Mucosa of descending colon (tissue), 3 donors: ENCODE results near the gene CEP250. TPM values are rescaled to one million over a fixed set of nuclear protein-coding genes. Genes with fewer than 3 reads are reported as not detected.
"Not testable (repeated sequence)": the region's sequence is repeated elsewhere in the genome, so short reads cannot be mapped to it uniquely, and the experiment has no call there.

Source experiments
- ATAC-seq: fragments of 200-7000 bp; cut with Tn5 transposase; one replicate; pipeline ENCODE4 v1.9.1; 2020; ENCODE audit warnings: mild to moderate bottlenecking, moderate library complexity
- DNase-seq, 3 donors: peaks; one replicate each; pipeline ENCODE4 v3.0.0-alpha.2; 2020
- H3K36me3 ChIP-seq: fragments of 200-600 bp; one replicate; pipeline ENCODE4 v1.8.0; 2021; ENCODE audit warnings: low read depth, mild to moderate bottlenecking
- H3K4me1 ChIP-seq: fragments of 200-600 bp; one replicate; pipeline ENCODE4 v1.8.0; 2021; ENCODE audit warnings: low read depth, mild to moderate bottlenecking
- H3K4me3 ChIP-seq: fragments of 200-600 bp; one replicate; pipeline ENCODE4 v1.8.0; 2021; ENCODE audit warnings: mild to moderate bottlenecking
- H3K9me3 ChIP-seq: fragments of 200-600 bp; one replicate; pipeline ENCODE4 v1.8.0; 2021; ENCODE audit warnings: mild to moderate bottlenecking
- CTCF ChIP-seq: fragments of 200-600 bp; IDR thresholded peaks from one replicate; pipeline ENCODE4 v1.8.0; 2022; ENCODE audit warnings: antibody characterized with exemption, mild to moderate bottlenecking
- intact Hi-C, 2 donors: fragments of 100-400 bp; cut with DNase I in 1 of 2; cut with micrococcal nuclease in 1 of 2; formaldehyde crosslinking; loops; one replicate each; pipeline versions ENCODE4 v1.11.0 to v1.11.1; 2022; cut with DNase I, micrococcal nuclease
- total RNA-seq, 3 donors: library from RNA; stranded (reverse); fragmentation: NEBNext Ultra II Directional in 2 of 3; extraction: Animal tissue kit (Norgen Biotek cat#: 25700) in 2 of 3; gene quantifications; one replicate each; pipeline versions ENCODE4 v1.2.1 to v1.2.4, GENCODE V29; 2021 to 2023
- donor health status: DM: no; HTN: no; CAD: no; lungs with moderate emphysema.
- donor health status: DM: no; HTN: no; CAD: no.
- donor health status: DM: no; HTN: yes; CAD: no.

CEP250 gene
- total RNA-seq, 3 donors from 2014 or later, result 18.1 to 37.8 (median 27.3) TPM

- ATAC-seq (no peak), DNase-seq (no peak)
- no peaks in the 10 kb centered on the region for H3K36me3 ChIP-seq
- H3K9me3 ChIP-seq, result no peaks in the 10 kb centered on the region
- no peak overlapping the region for H3K4me3 ChIP-seq
- no peak for TF ChIP-seq CTCF
- no peaks in the 10 kb centered on the region for H3K4me1 ChIP-seq
- intact Hi-C loops, result no loop called here
These were observed 59.1 kb downstream of the CEP250 start for GRCh38 chr20:35514371-35514932.

- intact Hi-C loops, result no loop called here
- no peaks in the 10 kb centered on the region for H3K36me3 ChIP-seq
- H3K9me3 ChIP-seq, result no peaks in the 10 kb centered on the region
- DNase-seq, result no peak
- ATAC-seq, result no peak
- no peaks in the 10 kb centered on the region for H3K4me1 ChIP-seq
- H3K4me3 ChIP-seq, result no peak overlapping the region
- TF ChIP-seq CTCF, result no peak
These were observed 59.9 kb downstream of the CEP250 start for GRCh38 chr20:35515341-35515740.

- Histone ChIP-seq H3K4me3 (no peak overlapping the region), H3K36me3 (no peaks in the 10 kb centered on the region), H3K4me1 (no peaks in the 10 kb centered on the region), H3K9me3 (no peaks in the 10 kb centered on the region)
- intact Hi-C loops, result no loop called here
- no peak for TF ChIP-seq CTCF
- ATAC-seq, result peak; percentile 18
- DNase-seq, result no peak
These were observed 60.7 kb downstream of the CEP250 start for GRCh38 chr20:35515949-35516645.

GRCh38 chr20:35517125-35517524 is 61.7 kb downstream of the CEP250 start:
- Histone ChIP-seq H3K4me3 (no peak overlapping the region), H3K9me3 (no peaks in the 10 kb centered on the region), H3K4me1 (no peaks in the 10 kb centered on the region), H3K36me3 (no peaks in the 10 kb centered on the region)
- DNase-seq (no peak), ATAC-seq (no peak)
- no peak for TF ChIP-seq CTCF
- intact Hi-C loops, result no loop called here

- H3K4me3 ChIP-seq, intact Hi-C loops, ATAC-seq, H3K36me3 ChIP-seq, H3K4me1 ChIP-seq, H3K9me3 ChIP-seq, DNase-seq: not testable (repeated sequence)
These were observed 62.4 kb downstream of the CEP250 start for GRCh38 chr20:35517767-35518166.

- DNase-seq, result no peak
- intact Hi-C loops, result no loop called here
- Histone ChIP-seq H3K4me3 (no peak overlapping the region), H3K4me1 (no peaks in the 10 kb centered on the region), H3K9me3 (no peaks in the 10 kb centered on the region), H3K36me3 (no peaks in the 10 kb centered on the region)
- TF ChIP-seq CTCF, result no peak
- no peak for ATAC-seq
These were observed 63.6 kb downstream of the CEP250 start for GRCh38 chr20:35518955-35519354.
